SKM-1 treated with dmso at 0.1 percent for 144 hours (cell line): ENCODE results near the gene FASLG.

ENCODE experiments used
- DNase-seq: peaks from one replicate; lab custom pipeline; 2025; ENCODE audit not compliant: unreplicated experiment; lab: John Stamatoyannopoulos, UW

The FASLG gene

DNA sequence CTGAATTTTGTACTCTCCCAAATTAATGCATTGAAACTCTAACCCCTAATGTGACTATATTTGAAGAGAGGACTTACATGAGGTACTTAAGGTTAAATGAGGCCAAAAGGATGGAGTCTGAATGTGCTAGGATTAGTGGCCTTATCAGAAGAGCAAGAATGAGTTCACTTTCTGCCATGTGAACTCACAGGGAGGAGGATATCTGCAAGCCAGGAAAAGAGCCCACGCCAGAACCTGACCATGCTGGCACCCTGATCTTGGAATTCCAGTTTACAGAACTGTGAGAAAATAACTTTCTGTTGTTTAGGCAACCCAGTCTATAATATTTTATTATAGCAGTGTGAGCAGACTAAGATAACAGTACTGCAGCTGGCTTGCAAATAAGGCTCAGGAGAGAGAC is 12.2 kb upstream of the FASLG start:
- no peak for DNase-seq

DNA sequence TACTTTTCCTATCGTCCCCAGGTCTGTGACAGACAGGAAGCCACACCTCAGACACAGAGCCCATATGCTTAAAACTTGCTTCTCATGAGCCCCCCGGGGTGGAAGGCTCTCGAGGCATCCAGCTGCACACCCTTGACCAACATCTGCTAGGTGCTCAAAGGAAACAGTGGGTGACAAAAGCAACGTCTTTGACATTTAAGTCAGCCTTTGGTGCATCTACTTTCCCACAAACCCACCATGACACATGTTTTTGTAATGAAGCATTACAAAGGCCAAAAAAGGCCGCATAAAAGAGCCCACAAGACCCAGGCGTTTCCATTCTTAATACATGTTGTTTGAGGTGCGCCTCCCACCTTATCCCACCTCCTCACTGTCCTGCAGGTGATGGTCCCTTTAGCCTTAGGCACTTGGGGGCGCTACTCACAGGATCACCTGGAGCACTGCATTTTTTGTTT is 11.8 kb upstream of the FASLG start:
- no peak for DNase-seq

DNA sequence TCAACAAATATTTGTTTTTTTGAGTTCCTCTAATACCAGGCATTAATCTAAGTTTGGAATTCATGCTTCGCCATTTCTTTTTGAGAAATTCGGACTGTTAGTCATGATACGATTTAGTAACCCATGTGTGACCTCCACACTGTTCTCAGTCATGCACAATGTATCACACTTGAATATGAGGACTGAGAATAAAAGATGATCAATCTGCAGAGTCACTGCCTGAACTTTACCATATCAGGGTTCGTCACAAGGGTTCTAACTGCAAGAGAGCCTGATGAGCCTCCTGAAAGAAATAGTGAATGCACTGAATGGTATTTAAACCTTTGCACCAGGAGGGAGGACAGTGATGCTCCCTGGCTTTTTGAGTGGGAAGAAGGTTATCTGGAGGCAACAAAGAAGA is 10.9 kb upstream of the FASLG start:
- no peak for DNase-seq

DNA sequence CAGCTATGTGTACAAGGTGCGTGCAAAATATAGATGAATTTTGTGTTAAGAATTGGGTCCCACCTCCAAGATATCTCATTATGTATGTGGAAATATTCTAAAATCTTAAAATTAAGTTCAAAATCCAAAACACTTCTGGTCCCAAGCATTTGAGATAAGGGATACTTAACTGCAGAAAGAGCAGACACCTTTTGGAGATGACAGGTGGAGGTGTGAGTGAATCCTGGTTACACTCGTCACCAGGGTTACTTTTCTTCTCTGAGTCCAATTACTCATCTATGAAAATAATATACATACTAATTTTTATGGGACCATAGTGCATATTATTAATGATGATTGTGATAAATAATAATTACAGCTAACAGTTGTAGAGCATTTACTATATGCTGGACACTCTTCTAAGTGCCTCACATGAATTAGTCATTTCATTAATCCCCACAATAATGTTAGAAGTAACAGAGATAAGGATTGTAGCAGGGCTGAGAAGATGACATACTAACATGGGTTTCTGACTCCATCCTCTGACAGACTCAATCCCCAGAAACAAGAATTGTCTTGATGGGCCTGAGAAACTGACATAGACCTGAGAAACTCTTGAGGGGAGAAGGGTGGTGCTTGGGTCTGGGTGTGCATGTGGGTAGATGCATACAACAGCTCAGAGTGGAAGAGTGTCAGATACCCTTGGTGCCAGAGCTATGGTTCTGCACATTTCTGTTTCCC is 8.3 kb upstream of the FASLG start:
- DNase-seq: no peak

DNA sequence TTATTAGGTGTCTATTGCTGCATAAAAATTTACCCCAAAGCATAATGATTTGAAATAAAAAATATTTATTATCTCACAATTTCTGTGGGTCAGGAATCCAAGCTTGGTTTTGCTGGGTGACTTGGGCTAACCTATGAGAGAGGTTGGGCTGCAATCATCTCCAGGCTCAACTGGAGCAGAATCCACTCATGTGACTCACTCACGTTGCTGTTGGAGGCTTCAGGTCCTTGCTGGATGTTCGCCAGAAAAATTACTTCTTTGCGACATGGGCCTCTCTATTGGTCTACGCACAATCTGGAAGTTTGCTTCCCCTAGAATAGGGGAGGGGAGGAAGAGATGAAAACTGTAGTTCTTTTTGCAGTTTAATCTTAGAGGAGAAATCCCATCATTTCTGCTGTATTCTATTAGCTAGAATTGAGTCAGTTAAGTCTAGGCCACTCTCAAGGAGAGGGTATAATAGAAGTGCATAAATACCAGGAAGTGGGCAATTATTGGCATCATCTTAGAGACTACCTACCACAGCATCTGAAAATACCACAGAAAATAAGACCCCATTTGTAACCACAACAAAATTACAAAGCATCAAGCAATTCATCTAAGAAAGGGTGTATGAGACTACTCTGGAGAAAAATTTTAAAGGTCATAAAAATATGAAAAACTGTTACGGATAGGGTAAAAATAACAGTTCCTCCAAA is 5.7 kb upstream of the FASLG start:
- no peak for DNase-seq

DNA sequence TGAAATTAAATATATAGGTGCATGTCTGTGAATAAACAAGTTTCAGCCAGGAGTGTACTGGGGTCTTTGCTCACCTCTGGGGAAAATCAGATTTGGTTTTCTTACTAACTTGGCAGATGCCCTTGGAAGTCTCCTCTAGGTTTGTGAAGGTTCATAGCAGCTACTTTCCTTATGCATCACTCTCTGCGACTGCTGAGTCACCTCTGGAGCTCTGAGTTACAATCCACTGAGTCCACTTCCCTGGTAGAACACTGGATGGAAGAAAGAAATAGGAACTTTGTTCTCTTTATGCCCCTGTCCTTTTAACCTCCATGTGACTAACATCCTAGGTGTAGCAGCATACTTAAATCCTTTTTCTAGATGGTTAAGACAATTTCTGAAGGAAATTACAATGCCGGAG is 4.4 kb upstream of the FASLG start:
- DNase-seq: peak; percentile 18

DNA sequence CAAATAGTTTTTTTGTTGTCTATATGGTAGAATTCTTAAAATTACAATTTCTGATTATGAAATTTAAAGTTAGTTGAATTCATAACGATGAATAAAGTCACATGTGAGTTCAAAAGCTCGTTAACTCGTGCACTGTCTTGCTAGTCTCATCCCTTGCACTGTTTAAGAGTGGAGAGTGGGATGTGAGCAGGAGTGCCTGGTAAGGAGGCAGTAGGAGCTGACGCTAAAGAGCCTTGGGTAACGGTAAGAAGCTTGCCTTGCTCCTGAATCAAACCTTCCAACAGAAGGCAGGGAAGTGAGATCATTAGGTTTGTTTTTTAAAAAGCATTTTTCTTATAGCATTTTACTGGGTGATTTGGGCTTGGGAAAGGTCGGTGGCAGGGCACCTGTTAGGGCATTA is 2.3 kb upstream of the FASLG start:
- DNase-seq: no peak

DNA sequence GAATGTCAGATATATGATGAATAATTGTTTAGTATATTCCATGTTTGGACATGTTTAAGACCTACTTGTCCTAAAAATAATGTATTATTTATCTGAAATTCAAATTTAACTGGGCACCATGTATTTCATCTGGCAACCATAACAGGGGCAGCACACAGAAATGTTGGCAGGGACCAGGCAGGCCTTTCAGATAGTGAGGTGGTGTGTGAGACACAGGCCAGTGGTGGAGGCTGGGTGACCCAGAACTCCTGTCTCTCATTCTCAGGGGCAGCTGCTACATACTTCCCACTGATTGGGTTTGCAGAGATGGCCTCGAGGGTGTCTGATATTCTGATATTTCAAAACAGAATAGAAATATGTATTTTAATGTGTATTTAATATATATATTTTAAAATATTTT is 1.3 kb upstream of the FASLG start:
- DNase-seq: no peak

- no peak for DNase-seq
Observed at GRCh38 chr1:172661107-172661506, 2.2 kb downstream of the FASLG start.

- DNase-seq: peak; percentile 87
Observed at GRCh38 chr1:172662464-172663109, 3.7 kb downstream of the FASLG start.

DNA sequence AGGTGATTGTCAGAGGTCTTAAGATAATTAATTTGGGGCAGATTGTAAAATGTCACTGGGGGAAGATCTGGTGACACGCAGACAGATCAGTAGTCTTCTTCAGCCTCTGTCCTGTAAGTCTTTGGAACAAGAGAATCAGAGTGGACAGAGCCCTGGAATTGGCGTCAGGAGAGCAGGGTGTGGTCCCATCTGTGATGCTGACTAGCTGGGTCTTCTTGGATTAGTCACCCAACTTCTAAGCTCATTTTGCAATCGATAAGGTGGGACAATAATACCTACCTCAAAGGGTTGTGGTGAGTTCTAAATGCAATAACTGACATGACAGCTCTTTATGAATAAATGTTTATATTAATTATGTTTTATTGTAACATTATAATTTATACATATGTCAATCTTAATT is 4.8 kb downstream of the FASLG start:
- no peak for DNase-seq

DNA sequence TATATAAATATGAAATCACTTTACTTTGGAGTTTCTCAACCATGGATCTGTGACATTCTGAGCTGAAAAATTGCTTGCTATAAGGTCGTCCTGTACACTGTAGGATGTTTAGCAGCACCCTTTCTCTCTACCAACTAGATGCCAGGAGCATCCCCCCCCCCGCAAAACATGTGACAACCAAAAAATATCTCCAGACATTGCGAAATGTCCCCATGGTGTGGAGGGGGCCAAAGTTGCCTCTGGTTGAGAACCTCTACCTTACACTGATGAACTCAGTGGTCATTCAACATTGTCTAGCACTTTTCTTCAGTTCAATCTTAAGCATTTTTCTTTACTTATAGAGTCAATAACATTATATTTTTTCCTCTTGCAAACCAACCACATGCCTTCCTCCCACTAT is 9.2 kb downstream of the FASLG start:
- DNase-seq: no peak

DNA sequence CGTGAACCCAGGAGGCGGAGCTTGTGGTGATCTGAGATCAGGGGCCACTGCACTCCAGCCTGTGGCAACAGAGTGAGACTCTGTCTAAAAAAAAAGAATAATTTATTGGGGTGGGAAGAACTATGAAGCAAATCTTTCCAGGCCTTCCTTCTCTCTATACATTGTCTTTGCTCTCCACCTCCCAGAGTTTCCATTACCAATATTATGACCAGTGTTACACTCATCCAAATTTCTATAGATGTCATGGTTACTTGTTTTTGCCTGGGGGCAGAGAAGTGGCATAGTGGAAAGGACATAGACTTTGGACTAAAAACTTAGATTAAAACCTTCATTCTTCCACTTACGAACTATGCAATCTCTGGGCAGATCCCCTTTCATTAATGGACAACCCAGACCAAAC is 10.1 kb downstream of the FASLG start:
- DNase-seq: no peak

DNA sequence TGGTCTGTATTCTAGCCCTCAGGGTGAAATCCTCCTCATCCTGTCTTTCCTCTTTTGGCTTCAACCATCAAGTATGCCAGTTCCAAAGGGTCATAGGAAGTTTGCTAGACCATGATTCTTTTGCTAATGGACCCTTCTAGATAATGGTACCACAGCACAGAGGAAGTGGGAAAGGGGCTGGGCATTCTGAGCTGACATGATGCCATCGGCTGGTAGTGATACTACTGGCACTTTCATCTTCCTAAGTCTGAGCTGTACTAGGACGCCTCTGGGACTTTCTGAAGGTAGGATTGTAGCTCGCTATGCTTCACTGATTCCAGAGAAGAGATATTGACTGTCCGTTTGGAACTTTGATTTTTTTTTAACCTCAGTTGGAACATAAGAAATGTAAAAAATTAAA is 11.4 kb downstream of the FASLG start:
- no peak for DNase-seq

DNA sequence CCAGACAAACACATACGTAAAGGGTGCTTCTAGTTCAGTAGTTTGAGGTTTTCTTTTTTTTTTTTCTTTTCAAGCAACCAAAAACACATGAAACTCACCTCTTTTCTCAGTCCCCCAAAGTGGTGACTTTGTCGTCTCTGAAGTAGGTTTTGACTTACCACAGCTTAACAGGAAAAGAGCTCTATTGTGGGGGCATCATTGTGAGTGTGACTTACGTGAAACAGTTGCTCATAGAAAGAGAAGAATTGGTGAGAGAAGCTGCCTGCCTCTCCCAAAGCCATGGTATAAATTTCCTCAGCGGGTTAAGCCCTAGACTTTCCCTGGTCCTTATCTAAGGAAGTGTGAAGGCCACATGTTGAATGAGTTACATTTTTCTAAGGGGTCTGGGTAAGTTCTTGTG is 11.9 kb downstream of the FASLG start:
- DNase-seq: no peak

- DNase-seq: no peak
Observed at GRCh38 chr1:172671591-172671990, 12.7 kb downstream of the FASLG start.

DNA sequence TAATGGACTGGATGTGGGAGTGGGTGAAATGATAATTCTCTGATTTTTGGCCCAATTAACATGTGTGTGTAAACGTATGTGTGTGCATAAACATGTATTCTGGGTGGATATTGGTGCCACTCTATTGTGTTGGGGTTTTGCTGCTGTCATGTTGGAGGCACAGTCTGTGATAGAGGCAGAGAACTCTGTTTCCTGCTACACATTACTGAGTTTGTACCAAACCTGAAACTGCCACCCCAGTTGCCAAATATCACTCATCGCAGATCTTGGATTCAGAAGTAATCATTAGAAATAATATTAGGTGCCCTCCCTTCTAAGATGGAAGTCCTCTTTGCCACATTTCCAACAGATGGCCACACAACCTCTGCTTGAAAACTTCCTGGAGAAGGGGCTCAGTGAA is 13.8 kb downstream of the FASLG start:
- no peak for DNase-seq

- DNase-seq: no peak
Observed at GRCh38 chr1:172673761-172674160, 14.9 kb downstream of the FASLG start.

DNA sequence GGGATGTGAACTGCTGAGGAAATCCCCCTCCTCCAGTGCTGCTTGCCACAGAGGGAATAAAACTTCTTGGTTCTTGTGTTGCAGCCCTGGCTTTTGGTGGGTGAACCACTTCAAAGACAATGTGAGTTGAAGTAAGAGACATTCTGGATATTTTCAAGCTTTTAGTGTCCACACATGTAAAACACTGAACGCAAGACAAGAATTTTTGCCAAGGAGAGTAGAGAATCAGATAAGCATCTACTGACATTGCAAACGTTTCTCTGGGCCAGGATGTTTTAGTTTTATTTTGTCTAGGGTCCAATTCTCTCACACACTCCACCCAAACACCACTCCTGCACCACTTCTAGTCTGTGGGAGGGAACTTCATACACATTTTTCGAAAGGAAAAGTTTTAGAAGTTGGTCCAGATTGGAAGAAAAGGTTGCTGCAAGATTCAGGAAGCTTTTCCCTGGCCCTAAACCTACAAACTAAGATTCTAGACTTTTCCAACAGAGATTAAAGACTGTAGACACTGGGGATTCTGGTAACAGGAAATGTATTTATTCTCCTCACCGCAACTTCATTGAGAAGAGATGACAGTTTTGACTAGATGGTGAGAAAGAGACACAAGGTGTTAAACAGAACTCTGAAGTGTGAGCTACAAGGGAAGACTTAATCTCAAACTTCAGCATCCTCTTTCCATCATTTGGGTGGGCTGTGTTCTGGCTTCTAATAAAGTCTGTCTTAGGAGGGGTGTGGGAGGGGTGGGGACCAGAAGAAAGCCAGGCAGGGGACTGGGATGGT is 16.1 kb downstream of the FASLG start:
- DNase-seq: no peak

DNA sequence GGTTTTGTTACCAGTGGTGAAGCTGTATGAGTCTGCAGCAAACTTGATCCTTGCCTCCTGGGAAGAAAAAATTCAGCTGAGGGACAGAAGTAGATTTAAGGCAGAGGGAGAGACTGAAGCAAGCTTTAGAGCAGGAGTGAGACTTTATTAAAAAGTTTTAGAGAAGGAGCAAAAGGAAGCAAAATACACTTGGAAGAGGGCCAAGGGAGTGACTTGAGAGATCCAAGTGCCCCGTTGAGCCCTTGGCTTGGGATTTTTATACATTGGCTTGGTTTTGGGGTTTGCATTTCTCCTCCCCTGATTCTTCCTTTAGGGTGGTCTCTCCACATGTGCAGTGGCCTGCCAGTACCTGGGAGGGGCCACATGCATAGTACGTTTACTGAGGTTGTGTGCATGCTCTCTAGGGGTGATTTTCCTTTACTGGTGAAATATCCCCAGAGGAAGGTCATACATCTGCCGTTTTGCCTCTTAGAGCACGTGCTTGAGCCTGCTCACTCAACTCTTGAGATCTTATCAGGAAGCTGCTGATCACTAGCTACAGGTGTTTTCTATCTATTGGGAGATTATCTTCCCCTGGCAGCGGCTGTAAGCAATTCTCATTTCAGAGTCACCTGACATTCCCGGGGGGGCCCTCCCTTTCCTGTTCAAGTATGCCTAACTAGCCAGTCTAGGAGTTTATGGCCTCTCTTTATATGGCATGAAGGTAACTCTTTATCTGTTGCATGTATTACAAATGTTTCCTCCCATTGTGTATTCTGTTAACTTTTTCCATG is 20.3 kb downstream of the FASLG start:
- DNase-seq: no peak

DNA sequence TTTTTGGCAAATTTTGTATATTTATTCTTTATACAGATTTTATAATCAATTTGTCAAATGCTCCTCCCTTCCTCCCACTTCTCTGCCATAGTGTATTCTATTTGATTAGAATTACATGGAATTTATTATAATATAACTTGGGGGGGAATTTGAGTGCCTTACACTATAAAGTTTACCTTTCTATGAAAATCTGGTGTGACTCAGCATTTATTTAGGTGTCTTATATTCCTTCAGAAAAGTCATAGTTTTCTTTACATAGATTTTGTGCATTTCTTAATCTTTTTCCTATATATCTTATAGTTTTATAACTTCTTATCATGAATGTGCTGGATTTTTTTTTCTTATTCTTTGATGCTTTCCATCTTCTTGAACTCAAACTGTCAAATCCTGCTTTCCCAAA is 21.3 kb downstream of the FASLG start:
- no peak for DNase-seq
